HFFc6 (cell line): ENCODE measurements around the gene XPC. TPM values are rescaled to one million over a fixed set of nuclear protein-coding genes. Genes with fewer than 3 reads are reported as not detected.

Experiments used
- DNase-seq: peaks from one replicate; pipeline ENCODE4 v3.0.0-alpha.2; 2018
- H3K27ac Mint-ChIP-seq: 2 replicates; pipeline ENCODE4 v1.8.0; 2020; ENCODE audit warnings: mild to moderate bottlenecking, mixed read lengths
- H3K27me3 Mint-ChIP-seq: 2 replicates; pipeline ENCODE4 v1.8.0; 2021; ENCODE audit warnings: mild to moderate bottlenecking, moderate library complexity, mixed read lengths; ENCODE audit not compliant: insufficient read depth
- H3K36me3 Mint-ChIP-seq: 2 replicates; pipeline ENCODE4 v1.8.0; 2021; ENCODE audit warnings: low read depth, mixed read lengths
- H3K4me1 Mint-ChIP-seq: 2 replicates; pipeline ENCODE4 v1.8.0; 2020; ENCODE audit warnings: low read depth, mixed read lengths
- H3K4me3 Mint-ChIP-seq: 2 replicates; pipeline ENCODE4 v1.8.0; 2020; ENCODE audit warnings: mild to moderate bottlenecking, moderate library complexity, mixed read lengths
- H3K9me3 Mint-ChIP-seq: 2 replicates; pipeline ENCODE4 v1.8.0; 2020; ENCODE audit warnings: mild to moderate bottlenecking, mixed read lengths
- CTCF ChIP-seq: fragments of 200-600 bp; sonication (generic); IDR thresholded peaks from 2 replicates; pipeline ENCODE4 v1.5.0; 2021; ENCODE audit warnings: antibody characterized with exemption, mild to moderate bottlenecking
- total RNA-seq, 6 experiments: library from RNA; stranded (reverse); fragmentation: NEBNext Ultra II Directional; extraction: Animal tissue kit (Norgen Biotek cat#: 25700); gene quantifications; 2 replicates in 1 of 6; 3 replicates in 5 of 6; pipeline ENCODE4 v1.2.3, GENCODE V29; 2021

XPC gene
- total RNA-seq, 6 experiments from 2014 or later: 38.7 to 40.3 (median 39.5) TPM

GRCh38 chr3:14222900-14223594 lies 44.6 kb upstream of the XPC start:
- H3K27ac Mint-ChIP-seq: no peak overlapping the region
- H3K36me3 Mint-ChIP-seq: peaks cover 31% of the 10 kb centered on the region
- peak overlapping the region; percentile 5 for H3K4me3 Mint-ChIP-seq
- H3K9me3 Mint-ChIP-seq: peaks cover 28% of the 10 kb centered on the region
- peaks cover 63% of the 10 kb centered on the region for H3K4me1 Mint-ChIP-seq
- peak; percentile 41; the same call in 1 of the 2 replicates for TF ChIP-seq CTCF
- H3K27me3 Mint-ChIP-seq: peaks cover 1% of the 10 kb centered on the region
- peak; percentile 42 for DNase-seq

- Mint-ChIP-seq H3K27me3 (peaks cover 1% of the 10 kb centered on the region), H3K4me1 (peaks cover 58% of the 10 kb centered on the region), H3K4me3 (no peak overlapping the region), H3K9me3 (peaks cover 28% of the 10 kb centered on the region), H3K36me3 (peaks cover 31% of the 10 kb centered on the region), H3K27ac (no peak overlapping the region)
- TF ChIP-seq CTCF: no peak
- DNase-seq: no peak
These were observed 44.1 kb upstream of the XPC start for GRCh38 chr3:14222457-14222856.

- H3K4me3 Mint-ChIP-seq: no peak overlapping the region
- peaks cover 31% of the 10 kb centered on the region for H3K36me3 Mint-ChIP-seq
- peaks cover 28% of the 10 kb centered on the region for H3K9me3 Mint-ChIP-seq
- H3K27ac Mint-ChIP-seq: no peak overlapping the region
- peaks cover 52% of the 10 kb centered on the region for H3K4me1 Mint-ChIP-seq
- no peak for DNase-seq
- H3K27me3 Mint-ChIP-seq: peaks cover 1% of the 10 kb centered on the region
- no peak for TF ChIP-seq CTCF
These were observed 43.5 kb upstream of the XPC start for GRCh38 chr3:14221902-14222301.

- TF ChIP-seq CTCF: no peak
- Mint-ChIP-seq H3K27me3 (peaks cover 1% of the 10 kb centered on the region), H3K36me3 (peaks cover 31% of the 10 kb centered on the region), H3K27ac (no peak overlapping the region), H3K4me1 (peaks cover 42% of the 10 kb centered on the region), H3K9me3 (peaks cover 28% of the 10 kb centered on the region), H3K4me3 (no peak overlapping the region)
- no peak for DNase-seq
These were observed 42.5 kb upstream of the XPC start for GRCh38 chr3:14220933-14221332.

- H3K4me3 Mint-ChIP-seq: no peak overlapping the region
- H3K4me1 Mint-ChIP-seq: peaks cover 22% of the 10 kb centered on the region
- H3K9me3 Mint-ChIP-seq: peaks cover 28% of the 10 kb centered on the region
- peaks cover 31% of the 10 kb centered on the region for H3K36me3 Mint-ChIP-seq
- no peak for TF ChIP-seq CTCF
- peaks cover 1% of the 10 kb centered on the region for H3K27me3 Mint-ChIP-seq
- no peak for DNase-seq
- no peak overlapping the region for H3K27ac Mint-ChIP-seq
These were observed 40.0 kb upstream of the XPC start for GRCh38 chr3:14218355-14218754.
